ENCODE measurements around the gene SBF2.

SBF2 gene

DNA sequence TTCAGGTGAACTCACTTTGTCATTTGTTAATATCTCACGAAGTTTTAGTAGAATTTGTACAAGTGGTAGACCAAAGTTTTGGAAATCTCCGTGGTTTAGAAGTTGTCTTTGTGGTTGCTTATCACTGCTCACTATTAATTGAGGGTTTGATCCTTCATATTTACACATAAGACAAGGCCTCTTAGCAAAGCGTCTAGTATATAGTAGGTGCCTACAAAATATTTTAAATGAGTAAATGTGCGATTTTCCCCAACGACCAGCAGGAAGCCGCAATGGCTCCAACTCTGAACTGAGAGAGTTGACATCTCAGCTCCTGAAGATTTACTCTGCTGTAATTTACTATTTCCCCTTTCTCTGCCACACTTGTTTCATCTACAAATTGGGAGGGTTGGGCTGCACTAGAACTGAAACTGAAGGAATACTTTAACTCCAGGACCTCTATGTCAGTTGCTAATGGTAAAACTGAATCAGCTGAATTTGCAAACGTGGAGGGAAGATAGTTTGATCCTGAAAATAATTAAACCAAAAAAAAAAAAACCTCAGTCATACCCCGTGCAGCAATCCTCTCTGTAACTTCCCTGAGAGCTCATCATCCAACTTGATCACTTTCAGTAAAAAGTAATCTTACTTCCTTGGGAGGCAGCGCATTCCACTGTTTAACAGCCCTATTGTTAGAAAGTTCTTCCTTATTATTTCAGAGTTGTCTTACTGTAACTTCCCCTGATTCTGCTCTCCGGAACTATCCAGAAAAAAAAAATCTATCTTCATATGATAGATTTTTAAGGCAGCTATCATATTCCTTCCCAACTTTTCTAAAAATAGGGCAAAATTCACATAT lies 1.3 kb upstream of the SBF2 start:
- H3K27me3 Mint-ChIP-seq (ENCODE audit: low read depth) = peaks cover 69% of the 10 kb centered on the region
- peak overlapping the region; percentile 79 for H3K4me3 Mint-ChIP-seq
- peaks cover 3% of the 10 kb centered on the region for H3K36me3 Mint-ChIP-seq (ENCODE audit: low read depth)
- H3K27ac Mint-ChIP-seq = peak overlapping the region; percentile 41
- no peaks in the 10 kb centered on the region for H3K9me3 Mint-ChIP-seq
- H3K4me1 Mint-ChIP-seq (ENCODE audit: low read depth) = peaks cover 38% of the 10 kb centered on the region

DNA sequence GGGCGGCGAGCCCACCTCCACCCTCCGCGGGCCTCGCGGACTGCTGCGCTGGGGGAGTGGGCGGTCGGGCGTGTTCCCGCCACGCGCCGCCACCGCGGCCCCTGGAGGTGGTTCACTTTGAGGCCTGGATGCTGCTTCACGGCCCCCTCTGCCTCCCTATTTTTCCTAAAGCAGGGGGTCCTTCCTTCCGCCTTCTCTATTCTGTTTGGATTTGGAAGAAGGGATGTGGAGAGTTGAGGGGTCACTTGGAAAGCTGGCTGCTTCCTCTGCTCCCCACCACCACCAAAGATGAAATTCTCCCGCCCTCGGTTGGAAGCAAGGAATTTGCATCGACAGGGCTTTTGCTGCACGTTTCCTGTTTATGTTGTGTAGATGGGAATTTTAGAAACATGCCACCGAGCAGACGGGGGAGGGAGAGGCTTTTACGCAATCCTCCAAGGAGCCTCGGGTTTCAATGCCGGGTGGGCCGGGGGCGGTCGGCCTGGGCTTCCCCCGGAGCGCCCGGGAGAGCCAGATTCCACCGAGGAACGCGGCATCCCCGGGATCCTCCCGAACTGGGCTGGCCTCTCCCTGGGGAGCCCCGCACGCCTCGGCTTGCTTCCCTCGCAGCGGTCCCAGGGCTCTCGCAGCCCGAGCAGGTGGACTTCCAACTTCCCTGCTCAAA lies 403 bp upstream of the SBF2 start:
- peaks cover 3% of the 10 kb centered on the region for H3K36me3 Mint-ChIP-seq (ENCODE audit: low read depth)
- peak overlapping the region; percentile 79 for H3K4me3 Mint-ChIP-seq
- H3K9me3 Mint-ChIP-seq = no peaks in the 10 kb centered on the region
- no peak overlapping the region for H3K27ac Mint-ChIP-seq
- peaks cover 65% of the 10 kb centered on the region for H3K27me3 Mint-ChIP-seq (ENCODE audit: low read depth)
- peaks cover 36% of the 10 kb centered on the region for H3K4me1 Mint-ChIP-seq (ENCODE audit: low read depth)

DNA sequence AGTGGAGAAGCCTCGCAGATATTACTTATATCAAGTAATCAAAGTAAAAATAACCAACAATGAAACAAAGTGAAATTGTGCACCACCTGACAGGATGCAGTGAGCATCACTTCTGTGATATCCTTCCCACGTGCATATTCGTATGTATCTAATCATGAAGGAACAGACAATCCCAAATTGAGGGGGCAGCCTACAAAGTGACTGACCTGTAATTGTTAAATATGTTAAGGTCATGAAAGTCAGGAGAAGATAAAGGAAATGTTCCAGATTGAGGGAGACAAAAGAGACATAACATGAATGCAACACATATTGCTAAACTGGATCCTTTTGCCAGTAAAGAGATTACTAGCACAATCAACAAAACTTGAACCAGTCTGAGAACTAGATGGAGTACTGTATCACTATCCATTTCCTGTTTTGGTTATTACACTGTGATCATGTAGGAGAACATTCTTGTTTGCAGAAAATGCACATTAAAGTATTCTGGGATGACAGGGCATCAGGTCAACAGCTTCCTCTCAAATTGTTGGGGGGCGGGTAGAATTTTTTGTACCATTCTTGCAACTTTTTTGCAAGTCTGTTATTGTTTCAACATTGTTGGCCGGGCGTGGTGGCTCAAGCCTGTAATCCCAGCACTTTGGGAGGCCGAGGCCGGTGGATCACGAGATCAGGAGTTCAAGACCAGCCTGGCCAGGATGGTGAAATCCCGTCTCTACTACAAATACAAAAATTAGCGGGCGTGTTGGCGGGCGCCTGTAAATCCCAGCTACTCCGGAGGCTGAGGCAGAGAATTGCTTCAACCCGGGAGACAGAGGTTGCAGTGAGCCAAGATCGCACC lies 2.0 kb downstream of the SBF2 start:
- peak overlapping the region; percentile 26 for H3K4me3 Mint-ChIP-seq
- peaks cover 51% of the 10 kb centered on the region for H3K27me3 Mint-ChIP-seq (ENCODE audit: low read depth)
- H3K36me3 Mint-ChIP-seq (ENCODE audit: low read depth) = peaks cover 3% of the 10 kb centered on the region
- H3K4me1 Mint-ChIP-seq (ENCODE audit: low read depth) = peaks cover 25% of the 10 kb centered on the region
- H3K27ac Mint-ChIP-seq = no peak overlapping the region
- no peaks in the 10 kb centered on the region for H3K9me3 Mint-ChIP-seq

DNA sequence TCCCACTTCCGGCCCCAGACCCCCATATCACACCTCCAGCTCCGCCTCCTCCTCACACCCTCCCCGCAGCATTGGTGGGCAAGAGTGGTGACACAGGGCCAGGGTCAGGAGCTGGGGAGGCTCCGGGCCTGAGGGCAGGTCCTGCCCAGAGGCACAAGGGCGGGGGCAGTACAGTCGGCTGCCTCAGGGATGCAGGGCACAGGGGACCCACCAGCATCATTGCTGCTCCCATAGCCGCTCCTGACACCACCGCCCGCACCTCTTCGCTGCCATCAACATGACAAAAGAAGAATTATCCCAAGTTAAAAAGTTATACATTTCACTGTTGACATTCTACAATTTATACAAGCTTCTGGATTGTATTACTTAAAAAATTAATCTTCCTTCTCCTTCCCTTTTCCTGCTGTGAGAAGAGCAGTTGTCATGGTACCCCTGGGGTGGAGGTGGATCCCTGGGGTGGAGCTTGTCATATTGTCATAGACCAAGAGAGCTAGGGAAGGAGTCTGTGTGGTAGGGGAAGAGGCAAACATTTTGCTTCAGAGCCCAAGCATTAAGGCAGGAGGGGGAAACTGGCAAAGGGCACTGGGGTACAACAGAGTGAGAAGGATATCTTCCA lies 4.1 kb downstream of the SBF2 start:
- H3K27me3 Mint-ChIP-seq (ENCODE audit: low read depth) = peaks cover 35% of the 10 kb centered on the region
- peaks cover 18% of the 10 kb centered on the region for H3K4me1 Mint-ChIP-seq (ENCODE audit: low read depth)

DNA sequence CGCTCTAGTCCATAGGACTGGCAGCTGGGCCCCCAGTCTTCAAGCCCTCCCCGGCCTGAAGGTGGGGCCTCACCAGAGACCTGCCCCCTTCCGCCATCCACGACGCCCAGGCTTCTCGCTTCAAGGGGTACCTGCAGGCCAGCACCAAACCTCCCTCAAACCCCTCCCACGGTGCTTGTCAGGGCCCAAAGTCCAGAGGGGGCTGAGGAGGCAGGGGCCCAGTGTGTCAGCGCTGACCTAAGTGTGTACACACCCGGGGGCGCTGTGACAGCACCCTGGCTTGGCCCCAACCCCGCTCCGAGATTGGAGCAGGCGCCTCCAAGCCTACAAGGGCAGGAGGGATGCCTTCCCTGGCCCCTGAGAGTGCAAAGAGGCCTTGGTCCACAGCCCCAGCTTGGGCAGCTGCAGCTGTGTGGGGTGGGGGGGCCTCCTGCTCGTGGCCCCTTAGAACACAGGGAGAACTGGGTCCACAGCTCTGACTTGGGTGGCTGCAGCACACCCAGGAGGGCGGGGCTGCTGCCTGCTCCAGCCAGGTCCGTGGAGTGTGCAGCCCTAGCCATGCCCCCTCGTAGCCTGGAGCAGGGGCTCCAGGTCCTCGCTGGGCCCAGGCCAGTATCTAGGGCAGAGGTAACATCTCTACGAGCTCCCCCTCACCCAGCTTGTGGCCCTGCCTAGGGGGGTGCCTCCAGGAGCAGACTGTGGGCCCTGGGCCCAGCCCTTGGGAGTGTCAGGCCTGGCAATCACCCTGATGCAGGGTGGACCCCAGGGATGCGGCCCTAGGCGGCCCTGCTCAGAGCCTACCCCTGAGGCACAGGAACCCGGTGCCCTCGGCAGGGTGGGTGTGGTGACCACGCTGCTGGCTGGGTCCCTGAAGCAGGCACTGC lies 4.9 kb downstream of the SBF2 start:
- H3K36me3 Mint-ChIP-seq (ENCODE audit: low read depth) = no peaks in the 10 kb centered on the region
- H3K27me3 Mint-ChIP-seq (ENCODE audit: low read depth) = peaks cover 36% of the 10 kb centered on the region
- no peaks in the 10 kb centered on the region for H3K9me3 Mint-ChIP-seq
- peaks cover 17% of the 10 kb centered on the region for H3K4me1 Mint-ChIP-seq (ENCODE audit: low read depth)
- H3K27ac Mint-ChIP-seq = no peak overlapping the region
- no peak overlapping the region for H3K4me3 Mint-ChIP-seq

More for the DNA sequence above, 4.1 kb downstream of the SBF2 start:
- H3K4me3 Mint-ChIP-seq = no peak overlapping the region
- H3K27ac Mint-ChIP-seq = no peak overlapping the region
- peaks cover 1% of the 10 kb centered on the region for H3K36me3 Mint-ChIP-seq (ENCODE audit: low read depth)
- H3K9me3 Mint-ChIP-seq = no peaks in the 10 kb centered on the region

DNA sequence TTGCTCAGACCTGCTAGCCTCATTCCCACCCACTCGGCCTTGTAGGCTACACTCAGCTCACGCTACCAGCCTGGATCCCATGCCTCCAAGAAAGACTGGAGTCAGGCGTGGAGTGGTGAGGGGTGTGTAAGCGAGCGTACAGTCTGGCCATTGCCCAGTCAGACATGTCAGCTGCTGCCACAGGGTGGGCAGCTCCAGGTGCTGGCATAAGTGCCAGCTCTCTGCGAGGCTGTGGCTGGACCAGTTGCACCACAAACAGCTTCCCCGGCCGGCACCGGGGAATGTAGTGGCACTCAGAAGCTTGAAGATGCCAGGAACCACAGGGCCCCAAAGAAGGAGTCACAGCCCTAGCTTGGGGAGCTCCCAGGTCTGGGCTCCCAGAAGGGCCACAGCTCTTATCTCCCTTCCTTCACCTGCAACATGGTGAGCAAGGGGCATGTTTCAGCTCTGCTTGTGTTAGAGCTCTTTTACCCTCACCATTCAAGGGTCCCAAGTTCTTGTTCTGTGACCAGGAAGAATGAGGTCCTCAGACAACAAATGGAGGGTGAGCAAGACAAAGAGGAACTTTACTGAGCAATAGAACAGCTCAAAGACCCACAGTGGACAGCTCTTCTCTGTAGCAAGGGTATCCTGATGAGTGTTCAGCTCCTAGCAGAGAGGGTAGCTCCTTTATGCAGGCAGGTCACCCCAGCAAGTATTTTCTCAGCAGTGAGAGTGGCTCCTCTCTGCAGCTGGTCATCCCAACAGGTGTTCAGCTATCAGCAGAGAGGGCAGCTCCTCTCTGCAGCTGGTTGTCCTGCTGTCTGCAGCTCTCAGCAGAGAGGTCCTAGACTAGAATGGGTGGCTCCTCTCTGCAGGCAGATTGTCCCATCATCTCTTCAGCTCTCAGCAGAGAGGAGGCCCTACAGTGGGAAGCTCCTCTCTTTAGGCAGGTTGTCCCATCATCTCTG lies 6.0 kb downstream of the SBF2 start:
- Mint-ChIP-seq H3K4me1 (ENCODE audit: low read depth) (peaks cover 15% of the 10 kb centered on the region), H3K4me3 (no peak overlapping the region), H3K27ac (no peak overlapping the region), H3K9me3 (no peaks in the 10 kb centered on the region), H3K36me3 (ENCODE audit: low read depth) (no peaks in the 10 kb centered on the region), H3K27me3 (ENCODE audit: low read depth) (peaks cover 36% of the 10 kb centered on the region)

DNA sequence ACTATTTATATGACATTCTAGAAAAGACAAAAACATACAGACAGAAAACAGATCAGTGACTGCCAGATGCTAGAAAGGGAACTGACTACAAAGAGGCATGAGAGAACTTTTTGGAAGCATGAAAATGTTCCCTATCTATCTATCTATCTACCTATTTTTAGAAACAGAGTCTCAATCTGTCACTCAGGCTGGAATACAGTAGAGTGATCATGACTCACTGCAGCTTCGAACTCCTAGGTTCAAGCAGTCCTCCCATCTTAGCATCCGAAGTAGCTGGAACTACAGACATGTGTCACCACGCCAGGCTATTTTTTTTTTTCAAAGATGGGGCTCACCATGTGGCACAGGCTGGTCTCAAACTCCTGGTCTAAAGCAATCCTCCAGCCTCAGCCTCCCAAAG lies 6.9 kb downstream of the SBF2 start:
- Mint-ChIP-seq H3K4me1 (ENCODE audit: low read depth) (peaks cover 14% of the 10 kb centered on the region), H3K9me3 (no peaks in the 10 kb centered on the region), H3K27me3 (ENCODE audit: low read depth) (peaks cover 26% of the 10 kb centered on the region), H3K36me3 (ENCODE audit: low read depth) (no peaks in the 10 kb centered on the region), H3K4me3 (no peak overlapping the region), H3K27ac (no peak overlapping the region)

DNA sequence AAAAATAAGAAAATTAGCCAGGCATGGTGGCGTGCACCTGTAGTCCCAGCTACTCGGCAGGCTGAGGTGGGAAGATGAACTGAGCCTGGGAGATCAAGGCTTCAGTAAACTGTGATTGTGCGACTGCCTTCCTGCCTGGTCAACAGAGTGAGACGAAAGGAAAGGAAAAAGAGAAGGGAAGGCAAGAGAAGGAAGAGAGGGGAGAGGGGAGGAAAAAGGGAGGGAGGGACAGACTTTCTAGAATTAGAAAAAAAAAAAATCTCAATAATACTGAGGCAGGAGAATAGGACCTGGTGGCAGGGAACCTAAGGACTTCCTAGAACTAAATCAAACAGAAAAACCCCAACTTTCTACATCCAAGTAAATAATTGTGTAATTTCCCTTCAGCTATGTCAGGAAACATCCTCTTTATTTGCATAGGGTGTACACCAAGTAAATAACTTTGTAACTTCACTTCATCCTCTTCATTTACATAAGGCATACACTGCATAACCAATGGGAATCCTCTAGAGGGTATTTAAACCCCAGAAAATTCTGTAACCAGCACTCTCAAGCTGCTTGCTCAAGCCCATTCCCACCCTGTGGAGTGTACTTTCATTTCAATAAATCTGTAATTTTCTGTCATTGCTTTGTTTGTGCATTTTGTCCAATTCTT lies 8.7 kb downstream of the SBF2 start:
- Mint-ChIP-seq H3K4me3 (no peak overlapping the region), H3K27ac (no peak overlapping the region), H3K36me3 (ENCODE audit: low read depth) (no peaks in the 10 kb centered on the region), H3K27me3 (ENCODE audit: low read depth) (peaks cover 17% of the 10 kb centered on the region), H3K4me1 (ENCODE audit: low read depth) (peaks cover 7% of the 10 kb centered on the region), H3K9me3 (no peaks in the 10 kb centered on the region)

DNA sequence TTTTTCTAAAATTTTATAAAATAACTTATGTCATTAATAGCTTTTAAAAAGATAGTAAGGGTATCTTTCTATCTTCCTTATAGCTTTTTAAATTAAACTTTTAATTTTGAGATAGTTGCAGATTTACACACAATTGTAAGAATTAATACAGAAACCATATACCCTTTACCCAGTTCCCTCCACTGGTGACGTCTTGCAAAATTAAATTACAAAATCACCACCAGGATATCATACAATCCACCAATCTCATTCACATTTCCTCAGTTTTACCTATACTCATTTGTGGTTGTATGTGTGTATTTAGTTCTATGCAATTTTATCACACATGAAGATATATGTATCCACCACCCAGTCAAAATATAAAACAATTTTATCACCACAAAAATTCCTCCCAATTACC lies 10.0 kb downstream of the SBF2 start:
- H3K27ac Mint-ChIP-seq = no peak overlapping the region
- no peak overlapping the region for H3K4me3 Mint-ChIP-seq
- H3K36me3 Mint-ChIP-seq (ENCODE audit: low read depth) = no peaks in the 10 kb centered on the region
- H3K4me1 Mint-ChIP-seq (ENCODE audit: low read depth) = peaks cover 7% of the 10 kb centered on the region
- peaks cover 14% of the 10 kb centered on the region for H3K27me3 Mint-ChIP-seq (ENCODE audit: low read depth)
- no peaks in the 10 kb centered on the region for H3K9me3 Mint-ChIP-seq

DNA sequence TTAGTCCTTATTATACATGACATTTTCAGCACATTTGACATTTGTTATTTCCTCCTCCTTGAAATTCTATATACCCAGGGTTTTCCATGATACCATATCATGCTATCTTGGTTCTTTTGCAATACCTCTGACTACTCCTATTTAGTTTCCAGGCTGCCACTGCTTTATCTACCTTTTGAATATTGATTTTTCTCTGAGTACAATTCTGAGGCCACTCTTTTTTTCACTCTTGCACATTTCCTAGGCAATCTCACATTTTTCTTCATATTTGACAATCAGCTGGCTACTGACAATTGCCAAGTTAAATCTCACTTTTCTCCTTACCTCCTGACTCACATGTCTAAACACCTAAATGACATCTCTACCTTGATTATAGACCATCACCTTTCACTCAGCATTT lies 11.9 kb downstream of the SBF2 start:
- peaks cover 7% of the 10 kb centered on the region for H3K4me1 Mint-ChIP-seq (ENCODE audit: low read depth)
- H3K4me3 Mint-ChIP-seq = no peak overlapping the region
- no peaks in the 10 kb centered on the region for H3K36me3 Mint-ChIP-seq (ENCODE audit: low read depth)
- no peaks in the 10 kb centered on the region for H3K9me3 Mint-ChIP-seq
- no peak overlapping the region for H3K27ac Mint-ChIP-seq
- H3K27me3 Mint-ChIP-seq (ENCODE audit: low read depth) = peaks cover 14% of the 10 kb centered on the region

DNA sequence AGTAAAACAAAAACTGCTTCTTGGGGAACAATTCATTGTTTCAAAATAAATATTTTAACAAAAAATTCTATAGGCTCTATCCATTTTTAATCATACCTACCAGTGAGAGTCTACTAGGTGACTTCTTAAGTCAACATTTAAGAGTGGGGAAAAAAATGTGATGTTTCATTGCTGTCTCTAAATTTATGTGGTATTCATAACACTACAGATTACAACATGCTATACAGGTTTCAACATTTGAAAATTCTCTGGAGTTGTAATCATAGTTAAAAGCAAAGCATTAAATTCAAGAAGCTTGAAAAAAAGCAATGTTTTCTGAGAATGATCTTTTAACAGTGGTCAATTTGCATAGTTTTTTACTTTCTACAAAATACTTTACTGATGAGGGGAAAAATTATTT lies 18.3 kb downstream of the SBF2 start:
- no peaks in the 10 kb centered on the region for H3K36me3 Mint-ChIP-seq (ENCODE audit: low read depth)
- H3K27me3 Mint-ChIP-seq (ENCODE audit: low read depth) = peaks cover 4% of the 10 kb centered on the region
- H3K9me3 Mint-ChIP-seq = no peaks in the 10 kb centered on the region
- no peak overlapping the region for H3K27ac Mint-ChIP-seq
- H3K4me3 Mint-ChIP-seq = no peak overlapping the region
- no peaks in the 10 kb centered on the region for H3K4me1 Mint-ChIP-seq (ENCODE audit: low read depth)

DNA sequence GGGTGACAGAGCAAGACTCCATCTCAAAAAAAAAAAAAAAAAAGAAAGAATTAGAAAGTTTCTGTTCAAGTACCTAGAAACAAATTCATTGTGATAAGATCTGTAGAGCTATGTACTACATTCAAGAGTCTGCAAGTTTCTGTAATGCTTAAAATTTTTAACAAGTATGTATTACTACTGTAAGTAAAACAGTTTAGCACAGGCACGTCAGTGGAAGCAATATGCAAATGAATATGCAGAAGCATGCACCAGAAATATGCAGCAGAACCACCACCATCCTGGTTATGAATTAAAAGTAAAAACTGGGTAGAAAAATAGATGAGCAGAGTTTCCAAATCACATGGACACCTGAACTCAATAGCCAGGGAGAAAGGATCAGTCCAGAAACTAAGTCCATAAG lies 19.3 kb downstream of the SBF2 start:
- H3K9me3 Mint-ChIP-seq = no peaks in the 10 kb centered on the region
- H3K4me1 Mint-ChIP-seq (ENCODE audit: low read depth) = no peaks in the 10 kb centered on the region
- no peak overlapping the region for H3K27ac Mint-ChIP-seq
- no peak overlapping the region for H3K4me3 Mint-ChIP-seq
- H3K27me3 Mint-ChIP-seq (ENCODE audit: low read depth) = no peaks in the 10 kb centered on the region
- H3K36me3 Mint-ChIP-seq (ENCODE audit: low read depth) = no peaks in the 10 kb centered on the region

Data from T-helper 1 cell treated with Interleukin-12 subunit alpha and Interleukin-12 subunit beta and Interleukin-4 antibody, amounts not matched to agents 30 μg/mL and 1 μg/mL, for 36 hours (primary cell).